ENCODE measurements around the gene MIXL1. TPM values are rescaled to one million over a fixed set of nuclear protein-coding genes. Genes with fewer than 3 reads are reported as not detected.

The MIXL1 gene
- total RNA-seq, 1 experiment from 2014 or later = not detected

- intact Hi-C loops (cut with micrococcal nuclease) = no loop called here
- H3K36me3 Mint-ChIP-seq (ENCODE audit: insufficient read depth, unreplicated experiment) = no peaks in the 10 kb centered on the region
Measured at GRCh38 chr1:226204198-226204597, 19.3 kb upstream of the MIXL1 start.

GRCh38 chr1:226207048-226207447 lies 16.4 kb upstream of the MIXL1 start:
- DNase-seq (ENCODE audit: unreplicated experiment) = no peak
- H3K27ac Mint-ChIP-seq (ENCODE audit: low read depth, unreplicated experiment) = no peak overlapping the region
- no TSS peak for BruUV-seq (replicated peaks)
- TF ChIP-seq CTCF (IDR thresholded peaks at IDR 0.05; ENCODE audit: unreplicated experiment) = no peak
- H3K9me3 Mint-ChIP-seq (ENCODE audit: unreplicated experiment) = peaks cover 6% of the 10 kb centered on the region
- ChIA-PET CTCF (interaction anchor here (0.5 to 2.2 kb wide), 4 partner anchors 10 to 1545 kb away, joined by 3 to 6 read pairs (median 3); no protein-coding TSS in a partner anchor), POLR2A (interaction anchor here (0.6 to 1.3 kb wide), 3 partner anchors 20 to 658 kb away, joined by 3 read pairs; partner anchors contain the start of gene ACBD3)
- no peaks in the 10 kb centered on the region for H3K4me1 Mint-ChIP-seq (ENCODE audit: insufficient read depth, unreplicated experiment)
- H3K4me3 Mint-ChIP-seq (ENCODE audit: unreplicated experiment) = no peak overlapping the region
- intact Hi-C loops (cut with micrococcal nuclease) = no loop called here
- H3K27me3 Mint-ChIP-seq (ENCODE audit: insufficient read depth, unreplicated experiment) = no peaks in the 10 kb centered on the region
- no peaks in the 10 kb centered on the region for H3K36me3 Mint-ChIP-seq (ENCODE audit: insufficient read depth, unreplicated experiment)

More at GRCh38 chr1:226204198-226204597, 19.3 kb upstream of the MIXL1 start:
- Mint-ChIP-seq H3K9me3 (ENCODE audit: unreplicated experiment) (peaks cover 6% of the 10 kb centered on the region), H3K27me3 (ENCODE audit: insufficient read depth, unreplicated experiment) (peaks cover 13% of the 10 kb centered on the region), H3K4me1 (ENCODE audit: insufficient read depth, unreplicated experiment) (no peaks in the 10 kb centered on the region), H3K27ac (ENCODE audit: low read depth, unreplicated experiment) (no peak overlapping the region), H3K4me3 (ENCODE audit: unreplicated experiment) (no peak overlapping the region)
- BruUV-seq (replicated peaks) = no TSS peak
- ChIA-PET CTCF (interaction anchor here (0.7 to 0.9 kb wide), 2 partner anchors 14 to 22 kb away, joined by 3 to 4 read pairs; no protein-coding TSS in a partner anchor), POLR2A (no interaction called here)
- DNase-seq (ENCODE audit: unreplicated experiment) = no peak
- TF ChIP-seq CTCF (IDR thresholded peaks at IDR 0.05; ENCODE audit: unreplicated experiment) = no peak

- Mint-ChIP-seq H3K4me1 (ENCODE audit: insufficient read depth, unreplicated experiment) (no peaks in the 10 kb centered on the region), H3K27me3 (ENCODE audit: insufficient read depth, unreplicated experiment) (no peaks in the 10 kb centered on the region), H3K36me3 (ENCODE audit: insufficient read depth, unreplicated experiment) (no peaks in the 10 kb centered on the region), H3K4me3 (ENCODE audit: unreplicated experiment) (no peak overlapping the region), H3K9me3 (ENCODE audit: unreplicated experiment) (peaks cover 6% of the 10 kb centered on the region), H3K27ac (ENCODE audit: low read depth, unreplicated experiment) (no peak overlapping the region)
- CTCF ChIA-PET = interaction anchor here (0.6 to 1.6 kb wide), 3 partner anchors 24 to 124 kb away, joined by 3 to 4 read pairs (median 4); no protein-coding TSS in a partner anchor
- intact Hi-C loops (cut with micrococcal nuclease) = no loop called here
- no peak for TF ChIP-seq CTCF (IDR thresholded peaks at IDR 0.05; ENCODE audit: unreplicated experiment)
- POLR2A ChIA-PET = no interaction called here
- no TSS peak for BruUV-seq (replicated peaks)
- no peak for DNase-seq (ENCODE audit: unreplicated experiment)
Measured at GRCh38 chr1:226209307-226210059, 14.0 kb upstream of the MIXL1 start.

GRCh38 chr1:226210571-226211176 lies 12.8 kb upstream of the MIXL1 start:
- Mint-ChIP-seq H3K4me1 (ENCODE audit: insufficient read depth, unreplicated experiment) (no peaks in the 10 kb centered on the region), H3K36me3 (ENCODE audit: insufficient read depth, unreplicated experiment) (no peaks in the 10 kb centered on the region), H3K9me3 (ENCODE audit: unreplicated experiment) (peaks cover 6% of the 10 kb centered on the region), H3K27me3 (ENCODE audit: insufficient read depth, unreplicated experiment) (no peaks in the 10 kb centered on the region), H3K4me3 (ENCODE audit: unreplicated experiment) (no peak overlapping the region), H3K27ac (ENCODE audit: low read depth, unreplicated experiment) (no peak overlapping the region)
- DNase-seq (ENCODE audit: unreplicated experiment) = no peak
- intact Hi-C loops (cut with micrococcal nuclease) = no loop called here
- POLR2A ChIA-PET = interaction anchor here (1.3 to 1.8 kb wide), 2 partner anchors 11 to 13 kb away, joined by 6 to 7 read pairs; no protein-coding TSS in a partner anchor
- CTCF ChIA-PET = interaction anchor here (0.7 to 2.7 kb wide), 6 partner anchors 10 to 792 kb away, joined by 3 to 20 read pairs (median 5); no protein-coding TSS in a partner anchor
- TF ChIP-seq CTCF (IDR thresholded peaks at IDR 0.05; ENCODE audit: unreplicated experiment) = no peak
- no TSS peak for BruUV-seq (replicated peaks)
